Kidney (tissue), 14 donors: Measurements from ENCODE around the gene IQSEC1. TPM values are rescaled to one million over a fixed set of nuclear protein-coding genes. Genes with fewer than 3 reads are reported as not detected.

ENCODE experiments used
- DNase-seq, 5 donors: peaks; one replicate each; pipeline ENCODE4 v3.0.0-alpha.2; 2013 to 2020
- FAIRE-seq: peaks from 2 replicates; lab custom pipeline; 2012; peaks lifted over from hg19 to GRCh38; lab: Jason Lieb, UNC
- H3K27ac ChIP-seq, 2 donors: one replicate each; pipeline ENCODE4 v1.7.0; 2013; ENCODE audit warnings: low read depth in 2 of 2, low read length in 2 of 2, inconsistent platforms in 1 of 2
- H3K27me3 ChIP-seq: one replicate; pipeline ENCODE4 v1.7.1; 2013; ENCODE audit warnings: low read length, inconsistent platforms; ENCODE audit not compliant: control insufficient read depth, insufficient read depth
- H3K36me3 ChIP-seq, 3 donors: one replicate each; pipeline versions ENCODE4 v1.7.0 to v1.7.1; 2013; ENCODE audit warnings: low read length in 3 of 3, control low read depth in 1 of 3, inconsistent platforms in 1 of 3; ENCODE audit not compliant: insufficient read depth in 3 of 3, control insufficient read depth in 2 of 3
- H3K4me1 ChIP-seq, 3 donors: one replicate each; pipeline versions ENCODE4 v1.7.0 to v1.7.1; 2013; ENCODE audit warnings: low read length in 3 of 3, inconsistent platforms in 1 of 3, low read depth in 1 of 3; ENCODE audit not compliant: control insufficient read depth in 2 of 3, insufficient read depth in 2 of 3
- H3K4me3 ChIP-seq, 3 donors: one replicate each; pipeline versions ENCODE4 v1.7.0 to v1.8.1; 2013; ENCODE audit warnings: low read length in 3 of 3, control low read depth in 1 of 3, inconsistent platforms in 1 of 3
- H3K9ac ChIP-seq, 3 donors: one replicate each; pipeline versions ENCODE4 v1.7.0 to v1.7.1; 2013; ENCODE audit warnings: low read length in 3 of 3, control low read depth in 1 of 3, inconsistent platforms in 1 of 3
- H3K9me3 ChIP-seq, 3 donors: one replicate each; pipeline versions ENCODE4 v1.7.0 to v1.7.1; 2013; ENCODE audit warnings: low read length in 3 of 3, control low read depth in 1 of 3, inconsistent platforms in 1 of 3; ENCODE audit not compliant: control insufficient read depth in 2 of 3, insufficient read depth in 1 of 3
- CTCF ChIP-seq: IDR thresholded peaks from 3 replicates; pipeline ENCODE4 v1.5.1; 2012; ENCODE audit warnings: mild to moderate bottlenecking, moderate library complexity, borderline replicate concordance; ENCODE audit not compliant: insufficient read depth; ENCODE audit errors: extremely low read depth
- intact Hi-C: fragments of 100-400 bp; cut with DNase I; formaldehyde crosslinking; loops from one replicate; pipeline ENCODE4 v1.11.1; 2022
- polyA plus RNA-seq: library from polyadenylated mRNA; stranded (reverse); fragments of 350-450 nt; fragmentation: Illumina TruSeq; extraction: RNeasy Lipid Tissue Mini Kit (QIAGEN cat#74804); gene quantifications from one replicate; pipeline ENCODE4 v1.2.3, GENCODE V29; 2014; ENCODE audit warnings: low read depth, low replicate concordance; ENCODE audit not compliant: insufficient read depth
- total RNA-seq: library from RNA; stranded (reverse); fragmentation: NEBNext Ultra II Directional; extraction: Animal tissue kit (Norgen Biotek cat#: 25700); gene quantifications from one replicate; pipeline ENCODE4 v1.2.1, GENCODE V29; 2021
- donor health status: control.
- donor health status: control.
- donor health status: control.
- donor health status: control.
- donor health status: control.
- donor health status: DM: yes; HTN: yes; CAD: no.
- donor health status: Normal renal cell carcinoma (clear cell type).

Gene IQSEC1
- total and polyA plus RNA-seq, 2 donors from 2014 or later, result 15.1 to 45.7 TPM

- Histone ChIP-seq H3K27me3 (no peaks in the 10 kb centered on the region), H3K9me3 (no peaks in the 10 kb centered on the region), H3K4me1 (peaks cover 0 to 51% (median 11%) of the 10 kb centered on the region in 3 donors), H3K36me3 (no peaks in the 10 kb centered on the region), H3K4me3 (no peak overlapping the region), H3K9ac (peak overlapping the region in 1 of 3 donors; percentile 35), H3K27ac (peak overlapping the region; percentile 33 to 39)
- intact Hi-C loops, result no loop called here
- peak in 1 of 5 donors; percentile 73 for DNase-seq
- no peak for FAIRE-seq
- TF ChIP-seq CTCF, result no peak
These were observed 117.4 kb downstream of the IQSEC1 start for GRCh38 chr3:12955651-12956315.

GRCh38 chr3:12954891-12955650, 118.2 kb downstream of the IQSEC1 start:
- peak in 2 of 5 donors; percentile 56 to 89 for DNase-seq
- peak; percentile 8 for TF ChIP-seq CTCF
- Histone ChIP-seq H3K27ac (peak overlapping the region; percentile 33 to 39), H3K27me3 (no peaks in the 10 kb centered on the region), H3K9ac (peak overlapping the region in 1 of 3 donors; percentile 35), H3K9me3 (no peaks in the 10 kb centered on the region), H3K4me3 (no peak overlapping the region), H3K36me3 (no peaks in the 10 kb centered on the region), H3K4me1 (peaks cover 0 to 44% (median 8%) of the 10 kb centered on the region in 3 donors)
- intact Hi-C loops, result no loop called here
- FAIRE-seq, result no peak

- no peaks in the 10 kb centered on the region for H3K27me3 ChIP-seq
- H3K4me1 ChIP-seq, result peaks cover 0 to 40% (median 8%) of the 10 kb centered on the region in 3 donors
- intact Hi-C loops, result no loop called here
- H3K9me3 ChIP-seq, result no peaks in the 10 kb centered on the region
- no peak for TF ChIP-seq CTCF
- FAIRE-seq (no peak), DNase-seq (no peak)
- H3K36me3 ChIP-seq, result no peaks in the 10 kb centered on the region
- H3K9ac ChIP-seq, result no peak overlapping the region
- H3K4me3 ChIP-seq, result no peak overlapping the region
- no peak overlapping the region for H3K27ac ChIP-seq
These were observed 119.0 kb downstream of the IQSEC1 start for GRCh38 chr3:12954180-12954579.
